PC-3 (cell line): ENCODE measurements around the gene TCL1A. TPM values are rescaled to one million over a fixed set of nuclear protein-coding genes. Genes with fewer than 3 reads are reported as not detected.

Experiments used
- ATAC-seq: fragments of 200-7000 bp; cut with Tn5 transposase; 2 replicates; pipeline ENCODE4 v1.9.1; 2020; ENCODE audit warnings: mild to moderate bottlenecking, moderate library complexity
- BruUV-seq: library from RNA; stranded (reverse); fragments of 400-500 nt; replicated peaks from 2 replicates; lab custom pipeline; 2021; lab: Mats Ljungman, UMichigan
- CTCF ChIA-PET: fragments of 300-600 bp; sonication (Branson Sonifier 250); formaldehyde crosslinking; loops from one replicate; lab custom pipeline; 2022; ENCODE audit warnings: antibody characterized with exemption; lab: Charles Lee
- POLR2A ChIA-PET: fragments of 300-600 bp; sonication (Branson Sonifier 250); formaldehyde crosslinking; loops from one replicate; lab custom pipeline; 2022; ENCODE audit warnings: antibody characterized with exemption; ENCODE audit not compliant: unreplicated experiment; lab: Charles Lee
- DNase-seq: peaks from one replicate; pipeline ENCODE4 v3.0.0-alpha.2; 2015
- H2AFZ ChIP-seq: fragments of 300-600 bp; sonication (generic); 2 replicates; pipeline ENCODE4 v1.6.0; 2016; ENCODE audit warnings: antibody characterized with exemption, low read length
- H3F3A ChIP-seq: fragments of 300-600 bp; sonication (generic); one replicate; pipeline ENCODE4 v1.6.0; 2017; ENCODE audit warnings: antibody characterized with exemption, low read length, control low read depth, mild to moderate bottlenecking; ENCODE audit not compliant: unreplicated experiment
- H3K27ac ChIP-seq: fragments of 300-600 bp; sonication (generic); 2 replicates; pipeline ENCODE4 v1.5.1; 2016; ENCODE audit warnings: mild to moderate bottlenecking, low read length
- H3K27me3 ChIP-seq: fragments of 300-600 bp; sonication (generic); 2 replicates; pipeline ENCODE4 v1.6.1; 2016; ENCODE audit warnings: low read length, mixed read lengths
- H3K36me3 ChIP-seq: fragments of 300-600 bp; sonication (generic); 2 replicates; pipeline ENCODE4 v1.6.1; 2016; ENCODE audit warnings: low read depth, mixed run types, low read length, mixed read lengths
- H3K4me1 ChIP-seq: fragments of 300-600 bp; sonication (generic); 2 replicates; pipeline ENCODE4 v1.5.1; 2016; ENCODE audit warnings: low read length; ENCODE audit not compliant: insufficient read depth
- H3K4me2 ChIP-seq: fragments of 300-600 bp; sonication (generic); 2 replicates; pipeline ENCODE4 v1.6.0; 2016; ENCODE audit warnings: low read length
- H3K4me3 ChIP-seq: fragments of 300-600 bp; sonication (generic); 2 replicates; pipeline ENCODE4 v1.5.1; 2016; ENCODE audit warnings: mild to moderate bottlenecking, low read length, mixed read lengths
- H3K79me2 ChIP-seq: fragments of 300-600 bp; sonication (generic); 2 replicates; pipeline ENCODE4 v1.6.1; 2017; ENCODE audit warnings: low read length, mixed read lengths
- H3K9ac ChIP-seq: fragments of 300-600 bp; sonication (generic); 2 replicates; pipeline ENCODE4 v1.6.0; 2016; ENCODE audit warnings: mild to moderate bottlenecking, low read length
- H3K9me2 ChIP-seq: fragments of 300-600 bp; sonication (generic); replicated peaks from 2 replicates; pipeline ENCODE4 v1.6.1; 2016; ENCODE audit warnings: mixed run types, low read length, mixed read lengths
- H3K9me3 ChIP-seq: fragments of 300-600 bp; sonication (generic); 2 replicates; pipeline ENCODE4 v1.6.1; 2016; ENCODE audit warnings: low read length, mixed read lengths
- H4K20me1 ChIP-seq: fragments of 300-600 bp; sonication (generic); 2 replicates; pipeline ENCODE4 v1.6.1; 2016; ENCODE audit warnings: low read length, mixed read lengths
- EZH2 ChIP-seq: fragments of 300-600 bp; sonication (generic); IDR thresholded peaks from one replicate; pipeline ENCODE4 v1.6.1; 2017; ENCODE audit warnings: antibody characterized with exemption, mild to moderate bottlenecking, low read length; ENCODE audit not compliant: unreplicated experiment
- EZH2phosphoT487 ChIP-seq: fragments of 300-600 bp; sonication (generic); IDR thresholded peaks from 2 replicates; pipeline ENCODE4 v1.6.1; 2018; ENCODE audit warnings: mild to moderate bottlenecking, antibody characterized with exemption, low read length, borderline replicate concordance
- intact Hi-C: fragments of 100-400 bp; cut with micrococcal nuclease; formaldehyde crosslinking; loops from 2 replicates; pipeline ENCODE4 v1.9.0; 2023
- total RNA-seq: library from RNA; depleted of rRNA; stranded (reverse); fragments of >200 nt; gene quantifications from 2 replicates; pipeline ENCODE4 v1.2.3, GENCODE V29; 2014
- TF ChIP-seq, protein P1 (sequence below): fragments of 300-600 bp; sonication (generic); conservative IDR thresholded peaks from 2 replicates; pipeline ENCODE4 v1.5.1; 2017; ENCODE audit warnings: antibody characterized with exemption, low read depth, mild to moderate bottlenecking, low read length

Gene TCL1A
- total RNA-seq, 1 experiment from 2014 or later: not detected

DNA sequence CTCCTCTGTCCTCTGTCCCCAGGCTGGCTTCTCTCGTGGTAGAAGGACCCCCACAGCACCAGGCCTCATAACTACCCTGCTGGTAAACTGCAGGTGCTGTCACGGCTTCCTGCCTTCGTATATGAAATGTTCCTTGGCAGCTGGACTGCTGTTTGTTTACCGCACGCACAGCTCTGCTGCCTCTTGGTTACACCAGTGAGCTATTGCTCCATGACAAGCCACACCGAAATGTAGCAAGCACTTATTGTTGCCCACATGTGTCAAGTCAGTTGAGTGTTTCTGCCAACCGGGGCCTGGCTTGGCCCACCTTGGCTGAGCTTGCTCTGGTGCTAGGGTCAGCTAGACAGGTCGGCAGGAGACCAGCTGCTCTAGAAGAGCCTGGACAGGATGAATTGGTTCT is 49.4 kb downstream of the TCL1A start:
- H3K27me3 ChIP-seq: peaks cover 35% of the 10 kb centered on the region
- H3K27ac ChIP-seq: no peak overlapping the region
- CTCF ChIA-PET: no interaction called here
- intact Hi-C loops: no loop called here
- H2AFZ ChIP-seq: no peak overlapping the region
- BruUV-seq: no TSS peak
- H4K20me1 ChIP-seq: no peaks in the 10 kb centered on the region
- H3K4me1 ChIP-seq: no peaks in the 10 kb centered on the region
- no peak for TF ChIP-seq EZH2
- TF ChIP-seq, protein P1, sequence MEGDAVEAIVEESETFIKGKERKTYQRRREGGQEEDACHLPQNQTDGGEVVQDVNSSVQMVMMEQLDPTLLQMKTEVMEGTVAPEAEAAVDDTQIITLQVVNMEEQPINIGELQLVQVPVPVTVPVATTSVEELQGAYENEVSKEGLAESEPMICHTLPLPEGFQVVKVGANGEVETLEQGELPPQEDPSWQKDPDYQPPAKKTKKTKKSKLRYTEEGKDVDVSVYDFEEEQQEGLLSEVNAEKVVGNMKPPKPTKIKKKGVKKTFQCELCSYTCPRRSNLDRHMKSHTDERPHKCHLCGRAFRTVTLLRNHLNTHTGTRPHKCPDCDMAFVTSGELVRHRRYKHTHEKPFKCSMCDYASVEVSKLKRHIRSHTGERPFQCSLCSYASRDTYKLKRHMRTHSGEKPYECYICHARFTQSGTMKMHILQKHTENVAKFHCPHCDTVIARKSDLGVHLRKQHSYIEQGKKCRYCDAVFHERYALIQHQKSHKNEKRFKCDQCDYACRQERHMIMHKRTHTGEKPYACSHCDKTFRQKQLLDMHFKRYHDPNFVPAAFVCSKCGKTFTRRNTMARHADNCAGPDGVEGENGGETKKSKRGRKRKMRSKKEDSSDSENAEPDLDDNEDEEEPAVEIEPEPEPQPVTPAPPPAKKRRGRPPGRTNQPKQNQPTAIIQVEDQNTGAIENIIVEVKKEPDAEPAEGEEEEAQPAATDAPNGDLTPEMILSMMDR: no peak
- H3K36me3 ChIP-seq: no peaks in the 10 kb centered on the region
- ATAC-seq (no peak), DNase-seq (no peak)
- no peak overlapping the region for H3K4me3 ChIP-seq
- no peaks in the 10 kb centered on the region for H3F3A ChIP-seq
- POLR2A ChIA-PET: no interaction called here
- no peaks in the 10 kb centered on the region for H3K9me3 ChIP-seq
- no peaks in the 10 kb centered on the region for H3K9me2 ChIP-seq
- H3K79me2 ChIP-seq: no peaks in the 10 kb centered on the region
- no peak overlapping the region for H3K9ac ChIP-seq
- no peak overlapping the region for H3K4me2 ChIP-seq

DNA sequence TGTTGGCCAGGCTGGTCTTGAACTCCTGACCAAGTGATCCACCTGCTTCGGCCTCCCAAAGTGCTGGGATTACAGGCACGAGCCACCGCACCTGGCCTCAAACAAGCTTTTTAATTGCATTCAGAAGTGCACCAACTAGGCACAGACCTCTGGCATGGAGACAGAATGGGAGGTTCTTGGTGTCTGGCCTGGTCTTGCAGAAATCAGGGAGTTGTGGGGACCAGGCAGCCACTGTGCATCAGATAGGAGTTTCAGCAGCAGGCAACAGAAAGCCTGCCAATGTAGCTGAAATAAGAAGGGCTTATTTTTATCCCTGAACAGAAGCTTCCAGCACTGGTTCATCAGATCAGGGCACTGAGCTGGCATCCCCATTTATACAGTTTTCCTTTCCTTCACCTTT is 49.9 kb downstream of the TCL1A start:
- no peak for DNase-seq
- Histone ChIP-seq H3K9me2 (no peaks in the 10 kb centered on the region), H2AFZ (no peak overlapping the region), H3K27ac (no peak overlapping the region), H3K27me3 (peaks cover 32% of the 10 kb centered on the region), H3K4me2 (no peak overlapping the region), H3F3A (no peaks in the 10 kb centered on the region), H3K4me1 (no peaks in the 10 kb centered on the region), H3K9ac (no peak overlapping the region), H3K36me3 (no peaks in the 10 kb centered on the region), H3K9me3 (no peaks in the 10 kb centered on the region), H3K79me2 (no peaks in the 10 kb centered on the region), H3K4me3 (no peak overlapping the region), H4K20me1 (no peaks in the 10 kb centered on the region)
- BruUV-seq: no TSS peak
- ATAC-seq: no peak
- POLR2A ChIA-PET: no interaction called here
- TF ChIP-seq EZH2 (no peak), EZH2phosphoT487 (no peak)
- TF ChIP-seq, protein P1: no peak
- intact Hi-C loops: no loop called here
- CTCF ChIA-PET: no interaction called here

DNA sequence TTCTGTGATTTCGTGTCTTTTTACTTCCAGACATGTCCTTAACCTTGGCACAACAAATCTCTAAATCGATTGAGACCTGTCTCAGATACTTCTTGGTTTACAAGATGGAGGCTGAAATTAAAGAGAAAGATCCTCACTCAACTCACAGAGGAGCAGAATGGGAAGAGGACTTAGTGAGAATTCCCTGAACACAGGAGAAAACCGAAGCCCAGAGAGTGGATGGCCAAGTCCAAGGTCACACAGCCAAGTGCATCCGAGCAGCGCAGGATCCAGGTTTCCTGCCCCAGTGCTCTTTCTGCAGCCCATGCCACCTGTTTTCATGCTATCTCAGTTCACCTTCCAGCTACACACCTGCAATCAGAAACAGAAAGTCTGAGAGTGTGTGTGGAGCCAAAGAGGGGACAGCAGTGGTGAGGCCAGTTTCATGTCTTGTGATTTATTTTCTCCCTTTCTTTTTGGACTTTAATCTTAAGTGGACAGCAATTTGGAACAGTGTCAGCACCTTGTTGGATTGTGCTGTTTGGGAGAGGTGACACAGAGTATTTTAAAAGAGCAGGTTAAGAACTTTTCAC is 50.6 kb downstream of the TCL1A start:
- ChIA-PET CTCF (no interaction called here), POLR2A (no interaction called here)
- TF ChIP-seq, protein P1: no peak
- TF ChIP-seq EZH2phosphoT487 (no peak), EZH2 (no peak)
- intact Hi-C loops: no loop called here
- no peak for ATAC-seq
- no peak overlapping the region for H3K27ac ChIP-seq
- no peak overlapping the region for H3K4me2 ChIP-seq
- H3K36me3 ChIP-seq: no peaks in the 10 kb centered on the region
- H3K27me3 ChIP-seq: peaks cover 25% of the 10 kb centered on the region
- H2AFZ ChIP-seq: no peak overlapping the region
- BruUV-seq: no TSS peak
- H3F3A ChIP-seq: no peaks in the 10 kb centered on the region
- no peaks in the 10 kb centered on the region for H3K4me1 ChIP-seq
- no peaks in the 10 kb centered on the region for H3K9me2 ChIP-seq
- H3K4me3 ChIP-seq: no peak overlapping the region
- H3K79me2 ChIP-seq: no peaks in the 10 kb centered on the region
- no peak overlapping the region for H3K9ac ChIP-seq
- no peak for DNase-seq
- H4K20me1 ChIP-seq: no peaks in the 10 kb centered on the region
- no peaks in the 10 kb centered on the region for H3K9me3 ChIP-seq
